ENCODE results near the gene NXPH4.
A peak's percentile ranks its signal among the peaks of the same experiment; 100 is the strongest.

The NXPH4 gene

DNA sequence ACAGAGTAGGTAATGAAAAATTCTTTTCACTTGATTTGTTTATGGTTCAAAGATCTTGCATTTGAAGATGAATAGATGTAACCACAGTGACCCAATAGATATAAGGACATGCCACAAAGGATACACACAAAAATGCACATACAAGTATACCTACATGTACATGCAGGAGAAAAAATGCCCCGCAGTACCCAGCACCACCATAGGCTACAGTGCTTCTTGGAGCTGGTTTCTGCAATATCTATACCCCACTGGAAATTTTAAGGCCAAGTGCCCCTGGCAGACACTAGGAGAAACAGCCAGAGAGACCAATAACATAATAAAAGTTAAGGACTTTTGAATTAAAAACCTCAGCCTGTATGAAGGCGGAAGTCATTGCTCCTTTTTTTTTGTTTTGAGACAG, 46.5 kb downstream of the NXPH4 start:
- H3K27ac ChIP-seq, result no peak overlapping the region
- TF ChIP-seq, protein P1, sequence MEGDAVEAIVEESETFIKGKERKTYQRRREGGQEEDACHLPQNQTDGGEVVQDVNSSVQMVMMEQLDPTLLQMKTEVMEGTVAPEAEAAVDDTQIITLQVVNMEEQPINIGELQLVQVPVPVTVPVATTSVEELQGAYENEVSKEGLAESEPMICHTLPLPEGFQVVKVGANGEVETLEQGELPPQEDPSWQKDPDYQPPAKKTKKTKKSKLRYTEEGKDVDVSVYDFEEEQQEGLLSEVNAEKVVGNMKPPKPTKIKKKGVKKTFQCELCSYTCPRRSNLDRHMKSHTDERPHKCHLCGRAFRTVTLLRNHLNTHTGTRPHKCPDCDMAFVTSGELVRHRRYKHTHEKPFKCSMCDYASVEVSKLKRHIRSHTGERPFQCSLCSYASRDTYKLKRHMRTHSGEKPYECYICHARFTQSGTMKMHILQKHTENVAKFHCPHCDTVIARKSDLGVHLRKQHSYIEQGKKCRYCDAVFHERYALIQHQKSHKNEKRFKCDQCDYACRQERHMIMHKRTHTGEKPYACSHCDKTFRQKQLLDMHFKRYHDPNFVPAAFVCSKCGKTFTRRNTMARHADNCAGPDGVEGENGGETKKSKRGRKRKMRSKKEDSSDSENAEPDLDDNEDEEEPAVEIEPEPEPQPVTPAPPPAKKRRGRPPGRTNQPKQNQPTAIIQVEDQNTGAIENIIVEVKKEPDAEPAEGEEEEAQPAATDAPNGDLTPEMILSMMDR (conservative IDR thresholded peaks at IDR 0.05), result no peak

DNA sequence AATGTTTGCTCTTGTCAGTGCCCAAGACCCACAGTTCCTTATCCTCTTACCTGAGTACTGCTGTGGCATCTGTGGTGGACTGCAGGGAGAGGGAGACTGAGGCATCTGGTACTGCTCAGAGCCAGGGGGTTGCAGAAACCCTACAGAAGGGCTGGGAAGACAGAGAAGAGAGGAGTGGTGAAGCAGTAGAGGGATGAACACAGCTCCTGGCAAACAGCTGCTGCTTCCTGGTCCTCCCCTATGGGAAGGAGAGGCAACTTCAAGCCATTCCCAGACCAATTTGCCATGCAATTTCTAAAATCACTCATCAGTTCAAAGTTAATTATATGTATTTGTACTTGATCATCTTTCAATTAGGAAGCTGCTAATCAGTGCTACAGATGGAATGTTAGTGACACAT, 50.1 kb downstream of the NXPH4 start:
- H3K27ac ChIP-seq, result no peak overlapping the region
- TF ChIP-seq, protein P1 (conservative IDR thresholded peaks at IDR 0.05), result no peak

DNA sequence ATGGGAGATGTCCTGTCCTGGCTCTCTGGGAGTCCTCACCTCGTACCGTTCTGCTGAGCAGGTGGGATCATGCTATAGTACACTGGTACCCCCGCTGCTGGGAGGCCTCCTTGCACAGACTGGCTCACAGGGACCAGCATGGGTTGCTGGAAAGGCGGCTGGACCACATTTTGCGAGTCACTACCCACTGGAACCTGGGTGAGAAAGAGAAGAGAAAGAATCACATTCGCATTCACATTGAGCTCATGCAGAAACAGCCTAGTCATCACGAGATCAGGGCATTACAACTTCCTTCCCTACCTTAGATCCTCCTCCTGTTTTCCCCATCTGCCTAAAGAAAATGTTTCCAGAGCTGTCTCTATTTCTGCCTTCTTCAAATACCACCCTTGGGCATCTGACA, 51.7 kb downstream of the NXPH4 start:
- TF ChIP-seq, protein P1 (conservative IDR thresholded peaks at IDR 0.05), result no peak
- no peak overlapping the region for H3K27ac ChIP-seq

DNA sequence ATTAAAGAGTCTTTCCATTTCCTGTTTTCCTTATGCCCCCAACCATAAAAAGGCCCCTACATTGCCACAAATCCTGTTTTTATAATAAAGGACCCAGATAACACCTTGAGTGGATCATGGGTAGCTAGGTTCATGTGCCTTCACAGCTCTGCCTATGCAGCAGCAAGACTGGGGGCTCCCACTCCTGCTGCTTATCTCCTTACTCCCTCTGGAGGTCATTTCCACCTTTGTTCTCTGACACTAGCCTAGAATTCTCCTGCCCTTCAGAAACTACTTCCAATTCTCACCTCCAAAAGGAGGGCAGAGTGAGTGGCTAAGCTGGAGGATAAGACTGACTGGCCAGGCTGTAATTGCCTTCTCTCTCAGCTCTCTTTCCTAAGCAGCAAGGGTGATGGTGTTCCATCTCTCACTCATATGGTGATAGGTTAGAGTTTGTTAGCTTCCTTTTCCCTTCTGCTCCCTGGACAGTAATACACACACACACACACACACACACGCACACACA, 54.4 kb downstream of the NXPH4 start:
- TF ChIP-seq, protein P1 (conservative IDR thresholded peaks at IDR 0.05), result no peak
- no peak overlapping the region for H3K27ac ChIP-seq

DNA sequence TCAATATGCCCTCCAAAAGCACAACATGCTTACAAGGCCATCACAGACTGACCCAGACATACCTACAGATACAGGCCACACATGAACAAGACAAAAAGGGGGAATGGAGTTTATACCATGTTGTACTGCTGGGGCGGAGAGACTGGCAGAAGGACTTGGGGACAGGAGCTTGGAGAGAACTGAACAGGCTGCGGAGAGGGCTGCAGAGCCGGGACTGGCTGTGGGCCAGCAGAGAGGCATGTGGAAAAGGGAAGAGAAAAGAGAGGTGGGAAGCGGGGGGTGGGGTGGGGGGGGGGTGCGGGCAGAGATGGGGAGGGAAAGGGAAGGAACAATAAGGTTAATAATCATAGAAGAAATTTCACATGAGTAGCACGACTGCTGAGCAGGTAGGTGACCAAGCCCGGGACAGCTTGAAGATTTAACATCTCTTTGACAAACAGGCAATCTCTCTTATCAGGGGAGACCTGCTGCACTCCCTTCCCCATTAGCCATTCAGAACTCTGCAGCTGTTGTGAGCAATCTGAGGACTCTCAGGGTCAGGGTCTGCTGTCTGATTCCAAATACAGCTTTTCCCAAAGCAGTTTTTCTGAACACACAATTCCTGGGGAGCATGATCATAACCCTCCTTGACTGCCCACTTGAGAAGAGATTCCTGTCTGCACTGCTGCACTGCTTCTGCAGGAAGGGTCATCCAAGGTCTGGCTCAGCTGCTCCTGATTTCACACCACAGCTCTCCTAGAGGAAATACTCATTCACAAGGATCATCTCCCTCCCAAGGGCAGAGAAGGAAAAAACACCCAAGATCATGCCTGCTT, 56.0 kb downstream of the NXPH4 start:
- TF ChIP-seq, protein P1 (conservative IDR thresholded peaks at IDR 0.05), result no peak
- H3K27ac ChIP-seq, result peak overlapping the region; percentile 37

DNA sequence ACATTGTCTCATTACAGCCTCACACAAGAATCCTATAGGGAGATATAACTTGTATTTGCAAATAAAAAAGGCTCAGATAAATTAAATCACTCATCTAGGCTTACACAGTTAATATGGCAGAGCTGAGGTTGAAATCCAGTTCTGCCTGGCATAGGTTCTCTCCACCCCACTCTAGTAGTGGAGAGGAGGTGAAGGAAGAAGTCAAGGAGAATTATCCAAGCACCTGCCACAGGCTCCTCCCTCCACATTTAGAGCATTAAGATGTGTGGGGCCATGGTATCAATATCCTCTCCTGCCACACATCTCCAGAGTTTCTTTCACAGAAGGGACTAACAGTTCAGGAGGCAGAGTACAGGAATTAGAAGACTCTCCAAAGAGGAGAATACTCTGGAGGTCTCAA, 56.9 kb downstream of the NXPH4 start:
- H3K27ac ChIP-seq, result peak overlapping the region; percentile 37
- TF ChIP-seq, protein P1 (conservative IDR thresholded peaks at IDR 0.05), result no peak
